GM19438 (cell line): ENCODE measurements around the gene GPR152.
A peak's percentile ranks its signal among the peaks of the same experiment; 100 is the strongest.

Experiments
- ATAC-seq: cut with Tn5 transposase; IDR thresholded peaks from one replicate; pipeline ENCODE4 v1.9.1; 2021; ENCODE audit warnings: low read depth; ENCODE audit not compliant: unreplicated experiment

Gene GPR152

DNA sequence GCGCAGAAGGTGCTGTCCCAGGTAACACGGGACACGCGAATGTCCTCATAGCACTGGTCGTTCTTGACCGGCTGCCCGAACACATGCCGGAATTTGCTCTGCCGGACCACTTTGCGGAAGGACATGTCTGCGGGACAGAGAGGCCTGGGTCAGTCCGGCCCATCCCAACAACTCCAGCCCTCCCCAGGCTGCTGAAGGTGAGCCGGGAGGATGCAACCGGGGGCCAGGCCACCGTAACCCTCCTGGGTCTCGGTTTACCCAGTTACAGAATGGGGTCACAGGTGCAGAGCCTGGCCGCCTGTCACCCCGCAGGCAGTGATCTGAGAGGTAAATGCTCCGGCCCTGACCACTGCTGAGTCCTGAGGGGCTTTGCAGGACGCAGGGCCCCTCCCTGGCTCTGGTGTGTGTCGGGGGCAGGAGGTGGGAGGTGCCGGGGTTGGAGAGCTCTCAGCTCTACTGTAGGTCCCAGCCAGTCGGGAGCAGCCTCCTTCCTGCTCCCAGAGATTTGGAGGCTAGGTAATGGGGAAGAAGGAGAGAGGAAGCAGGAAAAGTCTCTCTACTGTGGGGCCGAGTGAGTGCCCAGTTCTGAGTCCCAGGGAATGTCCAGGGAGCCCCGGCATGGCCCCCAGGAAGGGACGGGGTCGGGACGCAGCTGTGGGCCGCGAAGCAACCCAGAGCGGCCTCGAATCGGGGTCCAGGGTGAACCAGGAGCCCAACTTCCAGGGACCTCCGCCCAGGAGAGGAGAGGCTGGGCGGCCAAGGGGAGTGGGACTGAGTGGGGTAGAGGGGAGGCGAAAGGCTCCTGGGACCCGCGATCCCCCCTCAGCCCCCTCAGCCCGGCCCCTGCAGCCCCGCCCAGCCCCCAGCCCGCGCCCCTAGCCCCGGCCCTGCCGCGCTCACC is 9.8 kb downstream of the GPR152 start:
- ATAC-seq = no peak

GRCh38 chr11:67441731-67442351 is 10.7 kb downstream of the GPR152 start:
- ATAC-seq = no peak

DNA sequence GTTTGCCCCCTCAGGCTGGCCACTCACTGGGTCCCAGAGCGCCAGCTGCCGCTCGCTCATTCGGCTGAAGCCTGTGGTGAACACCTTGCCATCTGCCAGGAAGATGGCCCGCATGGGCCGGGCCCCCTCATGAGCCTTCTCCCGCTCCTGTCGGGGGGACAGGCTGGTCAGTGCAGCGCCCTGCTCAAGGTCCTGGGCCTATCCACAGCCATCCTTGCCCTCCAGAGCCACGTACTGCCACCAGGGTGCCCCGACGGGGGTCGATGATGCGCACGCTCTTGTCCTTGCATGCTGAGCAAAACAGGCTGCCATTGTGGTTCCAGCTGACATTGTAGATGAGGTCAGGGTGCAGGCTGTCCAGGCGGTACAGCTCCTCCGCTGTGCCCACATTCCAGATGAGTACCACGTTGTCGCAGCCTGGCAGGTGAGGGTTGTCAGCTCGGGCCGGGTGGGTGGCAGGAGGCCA is 11.4 kb downstream of the GPR152 start:
- no peak for ATAC-seq

DNA sequence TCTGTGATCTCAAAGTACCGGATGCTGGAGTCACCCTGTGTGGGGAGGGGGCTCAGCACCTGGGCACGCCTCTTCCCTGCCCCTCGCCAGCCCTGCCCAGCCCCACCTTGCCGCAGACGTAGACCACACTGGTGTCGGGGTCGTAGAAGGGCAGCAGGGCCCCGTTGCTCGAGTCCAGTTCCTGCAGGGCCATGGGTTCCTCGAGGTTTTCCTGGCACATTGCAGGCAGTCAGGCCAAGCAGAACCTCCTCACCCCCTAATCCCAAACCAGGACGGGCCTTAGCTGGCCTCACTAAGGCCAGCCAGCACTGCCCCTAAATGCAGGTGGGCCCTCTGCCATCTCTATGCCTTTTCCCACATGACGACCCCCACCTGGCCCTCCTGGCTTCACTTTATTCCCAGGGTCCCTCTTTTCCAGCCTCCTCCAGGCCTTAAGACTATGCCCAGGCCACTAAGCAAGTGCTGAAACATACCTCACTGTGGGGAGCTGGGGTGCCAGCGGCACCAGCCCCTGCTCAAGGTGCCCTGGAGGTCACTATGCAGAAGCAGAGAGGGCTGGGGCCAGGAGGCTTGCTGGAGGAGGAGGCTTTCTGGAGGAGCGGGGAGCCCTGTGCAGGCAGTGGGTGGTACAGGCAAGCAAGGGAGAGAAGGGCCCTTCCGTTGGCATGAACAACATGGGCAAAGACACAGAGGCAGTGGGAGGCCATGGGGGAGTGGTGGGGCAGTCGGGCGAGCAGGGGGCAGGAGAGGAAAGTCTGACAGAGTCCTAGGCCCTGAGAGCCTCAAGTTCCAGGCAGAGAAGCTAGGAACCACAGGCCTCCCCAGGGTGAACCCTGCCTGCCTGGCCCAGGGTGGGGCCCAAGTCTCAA is 12.1 kb downstream of the GPR152 start:
- ATAC-seq = no peak

- no peak for ATAC-seq
These were observed 13.0 kb downstream of the GPR152 start for GRCh38 chr11:67439321-67440228.

- no peak for ATAC-seq
These were observed 14.2 kb downstream of the GPR152 start for GRCh38 chr11:67438158-67438902.

DNA sequence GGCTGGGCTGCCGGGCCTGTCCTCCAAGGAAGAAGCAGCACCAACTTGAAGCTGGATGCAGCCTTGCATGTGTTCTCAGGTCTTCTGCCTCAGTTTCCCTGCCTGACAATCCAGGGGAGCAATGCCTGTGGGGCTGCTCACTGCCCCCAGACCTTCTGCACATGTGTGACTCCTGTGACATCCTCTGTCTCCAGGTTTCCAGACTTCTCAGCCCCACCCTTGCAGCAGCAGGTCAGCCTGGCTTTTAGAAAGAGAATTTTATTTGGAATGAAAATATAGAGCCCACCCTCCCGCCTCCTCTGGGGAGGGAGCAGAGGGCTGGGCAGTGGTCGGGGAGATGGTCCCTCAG is 14.7 kb downstream of the GPR152 start:
- ATAC-seq = no peak

DNA sequence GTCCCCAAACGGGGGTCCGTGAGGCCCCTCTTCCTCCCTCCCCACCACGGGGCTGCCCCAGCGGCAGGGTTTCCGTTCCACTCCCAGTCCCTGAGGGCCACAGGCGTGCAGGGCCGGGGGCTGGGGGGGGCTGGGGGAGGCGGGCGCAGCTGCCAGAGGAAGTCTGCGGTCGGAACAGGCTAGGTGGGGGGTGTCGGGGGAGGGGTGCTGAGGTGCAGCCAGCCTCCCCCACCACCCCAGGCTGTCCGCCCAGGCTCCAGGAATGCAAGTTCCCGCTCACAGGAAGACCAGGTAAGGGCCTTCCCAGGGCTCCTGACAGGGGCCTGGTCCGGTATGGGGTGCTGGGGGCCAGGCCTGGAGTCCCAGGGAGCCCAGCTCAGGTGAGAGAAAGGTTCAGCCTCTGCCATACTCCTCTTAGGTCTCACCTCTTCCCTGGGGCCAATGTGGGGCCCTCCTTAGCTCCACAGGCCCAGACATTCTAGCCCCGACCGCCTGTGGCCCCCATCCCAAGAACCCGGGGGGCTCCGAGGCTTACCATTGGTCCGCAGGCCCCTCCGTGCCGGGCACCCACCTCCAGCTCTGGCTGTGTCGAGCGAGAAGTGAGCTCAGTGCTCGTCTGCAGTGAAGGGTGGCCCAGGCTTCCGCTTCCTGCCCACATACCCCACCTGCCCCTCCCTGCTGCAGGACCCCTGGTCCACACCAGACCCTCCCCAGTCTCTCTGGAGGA is 15.3 kb downstream of the GPR152 start, which contains the start of gene PTPRCAP:
Gene PTPRCAP (minus strand): TSS at position 601 of the 727 bp plus-strand sequence. CDS start 63 bp downstream, at position 538.
- no peak for ATAC-seq

GRCh38 chr11:67436459-67437081 is 16.0 kb downstream of the GPR152 start:
- ATAC-seq = peak; percentile 41

DNA sequence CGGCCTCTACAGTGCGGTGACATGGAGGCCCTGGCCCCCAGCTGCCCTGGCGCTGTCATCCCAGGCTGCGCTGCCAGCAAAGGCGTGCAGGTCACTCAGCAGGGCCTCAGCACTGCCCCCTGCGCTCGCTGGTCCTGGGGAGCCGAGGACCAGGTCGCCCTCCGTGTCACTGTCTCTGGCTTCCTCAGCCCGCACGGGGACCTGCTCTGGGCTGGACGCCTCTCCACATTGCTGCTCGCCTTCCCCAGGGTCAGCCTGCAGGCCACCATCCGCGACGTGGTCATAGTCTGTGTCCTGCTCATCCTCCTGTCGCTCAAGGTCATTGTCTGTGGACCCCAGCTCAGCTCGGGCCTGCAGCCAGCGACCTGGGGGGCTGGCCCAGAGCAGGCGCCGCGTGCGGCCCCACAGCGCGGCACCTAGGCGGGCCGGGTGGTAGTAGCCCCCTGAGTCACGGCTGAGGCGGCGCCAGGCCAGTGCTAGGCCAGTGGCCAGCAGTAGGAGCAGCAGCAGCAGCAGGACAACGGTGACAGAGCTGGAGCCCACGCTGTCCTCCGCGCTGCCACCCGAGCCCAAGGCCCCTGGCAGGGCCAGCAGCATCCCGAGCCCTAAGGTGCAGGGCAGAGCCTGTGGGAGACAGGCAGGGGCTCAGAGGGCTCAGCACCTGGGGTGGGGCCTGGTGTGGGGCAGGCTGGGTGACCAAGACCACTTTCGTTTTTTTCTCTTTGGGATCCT is 16.6 kb downstream of the GPR152 start:
- ATAC-seq = no peak

GRCh38 chr11:67435031-67435726 is 17.4 kb downstream of the GPR152 start:
- no peak for ATAC-seq

- ATAC-seq = no peak
These were observed 18.1 kb downstream of the GPR152 start for GRCh38 chr11:67434395-67434881.

DNA sequence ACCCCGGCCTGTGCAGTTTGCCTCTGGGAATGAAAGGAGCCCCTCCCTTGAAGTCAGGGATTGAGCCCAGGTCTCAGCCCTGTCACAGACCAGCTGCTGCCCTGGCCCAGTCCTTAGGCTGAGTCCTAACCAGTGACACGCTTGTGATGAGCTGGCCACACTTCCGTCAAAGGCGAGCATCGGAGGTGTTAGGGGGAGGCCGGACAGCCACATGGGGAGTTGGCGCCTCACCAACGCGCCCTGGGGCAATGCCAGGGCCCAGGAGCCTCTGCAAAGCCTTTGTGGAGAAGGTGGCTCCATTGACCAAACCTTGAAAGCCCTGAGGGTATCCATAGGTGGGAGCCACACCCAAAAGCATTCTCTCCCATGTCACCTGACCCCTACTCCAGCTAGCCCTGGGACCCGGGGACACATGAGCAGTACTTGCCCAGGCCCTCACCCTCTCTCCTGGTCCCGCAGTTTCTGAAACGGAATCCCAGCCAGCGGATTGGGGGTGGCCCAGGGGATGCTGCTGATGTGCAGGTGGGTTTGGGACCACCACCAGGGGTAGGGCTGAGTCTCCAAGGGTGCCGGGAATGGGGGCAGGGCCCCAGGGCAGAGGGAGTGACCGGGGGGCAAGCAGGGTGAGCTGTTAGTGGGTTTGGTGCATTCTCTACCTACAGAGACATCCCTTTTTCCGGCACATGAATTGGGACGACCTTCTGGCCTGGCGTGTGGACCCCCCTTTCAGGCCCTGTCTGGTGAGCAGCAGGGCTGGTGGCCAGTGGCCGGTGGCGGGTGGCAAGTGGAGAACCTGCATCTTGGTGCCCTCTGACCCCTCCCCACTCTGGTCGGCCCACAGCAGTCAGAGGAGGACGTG is 18.8 kb downstream of the GPR152 start:
- no peak for ATAC-seq

DNA sequence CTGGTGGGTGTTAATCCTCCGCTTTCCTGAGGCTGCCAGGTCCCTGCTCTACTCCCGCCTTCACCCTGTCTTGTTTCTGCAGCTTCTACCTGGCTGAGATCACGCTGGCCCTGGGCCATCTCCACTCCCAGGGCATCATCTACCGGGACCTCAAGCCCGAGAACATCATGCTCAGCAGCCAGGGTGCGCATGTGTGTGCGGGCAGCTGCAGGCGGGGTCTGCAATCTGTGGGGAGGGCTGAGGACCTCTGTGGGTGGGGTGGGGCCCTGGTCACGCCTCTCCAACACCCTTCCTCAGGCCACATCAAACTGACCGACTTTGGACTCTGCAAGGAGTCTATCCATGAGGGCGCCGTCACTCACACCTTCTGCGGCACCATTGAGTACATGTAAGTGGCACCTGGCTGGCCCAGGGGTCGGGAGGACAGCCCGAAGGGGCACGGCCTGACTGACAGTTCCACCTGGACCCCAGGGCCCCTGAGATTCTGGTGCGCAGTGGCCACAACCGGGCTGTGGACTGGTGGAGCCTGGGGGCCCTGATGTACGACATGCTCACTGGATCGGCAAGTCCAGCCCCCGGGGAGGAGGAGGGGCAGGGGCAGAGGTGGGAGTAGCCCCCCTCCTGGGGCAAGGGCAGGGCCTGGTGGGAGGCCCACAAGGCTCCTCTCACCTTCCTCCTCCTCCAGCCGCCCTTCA is 19.7 kb downstream of the GPR152 start:
- ATAC-seq = no peak
